ENCODE results near the gene AMMECR1L.

GRCh38 chr2:127852388-127852787 lies 33.4 kb downstream of the AMMECR1L start:
- no peak for TF ChIP-seq YY1 (IDR thresholded peaks at IDR 0.05; ENCODE audit: insufficient read depth, insufficient read length)
- no peak for TF ChIP-seq SUZ12 (IDR thresholded peaks at IDR 0.05; ENCODE audit: extremely low read depth, insufficient read depth, insufficient read length)
- TF ChIP-seq ZNF274 (IDR thresholded peaks at IDR 0.05; ENCODE audit: low read depth, low read length), result no peak

All from NT2/D1 (cell line).